Neuronal stem cell (in vitro differentiated cells): ENCODE data around the gene CMAS.
A peak's percentile ranks its signal among the peaks of the same experiment; 100 is the strongest.

Experiments
- DNase-seq: peaks from one replicate; pipeline ENCODE4 v3.0.0-alpha.2; 2013; ENCODE audit warnings: low spot score
- H2AFZ ChIP-seq: one replicate; pipeline ENCODE4 v1.6.1; 2013; ENCODE audit warnings: mild to moderate bottlenecking, low read length, inconsistent platforms
- H2AK5ac ChIP-seq: 2 replicates; pipeline ENCODE4 v1.6.1; 2013; ENCODE audit warnings: low read depth, mild to moderate bottlenecking, inconsistent platforms, low read length, moderate library complexity, mixed read lengths
- H2BK120ac ChIP-seq: 2 replicates; pipeline ENCODE4 v1.6.1; 2013; ENCODE audit warnings: low read depth, mild to moderate bottlenecking, inconsistent platforms, low read length, moderate library complexity, mixed read lengths
- H2BK12ac ChIP-seq: one replicate; pipeline ENCODE4 v1.6.1; 2013; ENCODE audit warnings: low read length, inconsistent platforms
- H2BK15ac ChIP-seq: 2 replicates; pipeline ENCODE4 v1.6.1; 2013; ENCODE audit warnings: mild to moderate bottlenecking, low read length, inconsistent platforms, mixed read lengths
- H2BK5ac ChIP-seq: one replicate; pipeline ENCODE4 v1.6.1; 2013; ENCODE audit warnings: inconsistent platforms, mild to moderate bottlenecking, low read length, moderate library complexity
- H3K14ac ChIP-seq: one replicate; pipeline ENCODE4 v1.6.1; 2013; ENCODE audit warnings: low read length, inconsistent platforms
- H3K18ac ChIP-seq: 2 replicates; pipeline ENCODE4 v1.6.1; 2013; ENCODE audit warnings: low read length, inconsistent platforms
- H3K23ac ChIP-seq: 2 replicates; pipeline ENCODE4 v1.6.1; 2013; ENCODE audit warnings: low read depth, mild to moderate bottlenecking, mixed read lengths, low read length, inconsistent platforms; ENCODE audit not compliant: poor library complexity
- H3K27ac ChIP-seq: replicated peaks from 3 replicates; pipeline ENCODE4 v1.5.1; 2013; ENCODE audit warnings: low read length, inconsistent platforms
- H3K27me3 ChIP-seq, 3 experiments: 2 replicates each; pipeline ENCODE4 v1.6.1; 2013; ENCODE audit warnings: low read length in 3 of 3, mild to moderate bottlenecking in 2 of 3, inconsistent platforms in 1 of 3, low read depth in 1 of 3, mixed read lengths in 1 of 3, moderate library complexity in 1 of 3; ENCODE audit not compliant: control insufficient read depth in 3 of 3, insufficient read depth in 3 of 3
- H3K36me3 ChIP-seq, 2 donors: replicated peaks in 1 of 2; 2 replicates each; pipeline ENCODE4 v1.6.1; 2013; ENCODE audit warnings: low read length in 2 of 2; ENCODE audit not compliant: control insufficient read depth in 2 of 2, insufficient read depth in 2 of 2
- H3K4ac ChIP-seq: 2 replicates; pipeline ENCODE4 v1.6.1; 2013; ENCODE audit warnings: inconsistent platforms, mild to moderate bottlenecking, low read length, moderate library complexity
- H3K4me1 ChIP-seq, 2 donors: 1 replicate in 1 of 2; 2 replicates in 1 of 2; pipeline ENCODE4 v1.6.1; 2013; ENCODE audit warnings: low read length in 2 of 2, low read depth in 1 of 2; ENCODE audit not compliant: control insufficient read depth in 2 of 2, insufficient read depth in 1 of 2
- H3K4me2 ChIP-seq: one replicate; pipeline ENCODE4 v1.6.1; 2013; ENCODE audit warnings: mild to moderate bottlenecking, low read length, inconsistent platforms; ENCODE audit not compliant: insufficient read depth, poor library complexity, severe bottlenecking
- H3K4me3 ChIP-seq, 2 donors: 2 replicates each; pipeline ENCODE4 v1.5.1; 2013; ENCODE audit warnings: low read length in 2 of 2, mild to moderate bottlenecking in 2 of 2, inconsistent platforms in 1 of 2, moderate library complexity in 1 of 2
- H3K79me1 ChIP-seq: one replicate; pipeline ENCODE4 v1.6.1; 2013; ENCODE audit warnings: low read depth, mild to moderate bottlenecking, inconsistent platforms, low read length, moderate library complexity
- H3K9ac ChIP-seq: one replicate; pipeline ENCODE4 v1.6.1; 2013; ENCODE audit warnings: mild to moderate bottlenecking, low read depth, low read length, inconsistent platforms; ENCODE audit not compliant: poor library complexity
- H3K9me3 ChIP-seq, 2 donors: replicated peaks in 1 of 2; 2 replicates each; pipeline versions ENCODE3 to v1.6.1; 2013; ENCODE audit warnings: low read length in 2 of 2, mild to moderate bottlenecking in 2 of 2, inconsistent platforms in 1 of 2, low read depth in 1 of 2, mixed read lengths in 1 of 2, moderate library complexity in 1 of 2; ENCODE audit not compliant: control insufficient read depth in 2 of 2, insufficient read depth in 1 of 2
- H4K8ac ChIP-seq: one replicate; pipeline ENCODE4 v1.6.1; 2013; ENCODE audit warnings: low read depth, mild to moderate bottlenecking, inconsistent platforms, low read length, moderate library complexity
- H4K91ac ChIP-seq: one replicate; pipeline ENCODE4 v1.6.1; 2013; ENCODE audit warnings: low read length, low read depth, mild to moderate bottlenecking, inconsistent platforms; ENCODE audit not compliant: poor library complexity
- WGBS, 2 donors: extraction: QIAGEN DNeasy Blood & Tissue Kit; methylation state at CpG; one replicate each; pipeline ENCODE4 v1.1.7; 2013; ENCODE audit warnings: missing lambda C conversion rate in 2 of 2, mixed read lengths in 1 of 2; ENCODE audit not compliant: insufficient read length in 2 of 2, insufficient replicate concordance in 1 of 2; ENCODE audit errors: extremely low coverage in 2 of 2; 5-methylcytosine and 5-hydroxymethylcytosine counted together

The CMAS gene

GRCh38 chr12:22029991-22030390, 16.0 kb upstream of the CMAS start:
- H2BK12ac ChIP-seq: no peak overlapping the region
- no peak overlapping the region for H3K4me3 ChIP-seq
- H3K9ac ChIP-seq: no peak overlapping the region
- H3K14ac ChIP-seq: peak overlapping the region; percentile 56
- no peak overlapping the region for H2BK120ac ChIP-seq
- H2AFZ ChIP-seq: no peak overlapping the region
- no peak overlapping the region for H2AK5ac ChIP-seq
- H3K36me3 ChIP-seq: no peaks in the 10 kb centered on the region
- H3K79me1 ChIP-seq: no peaks in the 10 kb centered on the region
- no peak overlapping the region for H3K18ac ChIP-seq
- no peaks in the 10 kb centered on the region for H3K27me3 ChIP-seq
- H3K9me3 ChIP-seq: no peaks in the 10 kb centered on the region
- no CpG with 5 or more reads among the region's 1 CpG for WGBS, 2 donors
- no peak overlapping the region for H3K27ac ChIP-seq
- H4K91ac ChIP-seq: no peak overlapping the region
- H2BK5ac ChIP-seq: no peak overlapping the region
- no peak overlapping the region for H3K4ac ChIP-seq
- H3K4me1 ChIP-seq: peaks cover 1% of the 10 kb centered on the region in 2 donors
- H3K4me2 ChIP-seq: no peak overlapping the region
- H2BK15ac ChIP-seq: no peak overlapping the region
- no peak overlapping the region for H4K8ac ChIP-seq
- DNase-seq: no peak
- H3K23ac ChIP-seq: no peak overlapping the region

GRCh38 chr12:22032732-22033131, 13.3 kb upstream of the CMAS start:
- Histone ChIP-seq H3K4me2 (no peak overlapping the region), H3K4me1 (peaks cover 3 to 4% of the 10 kb centered on the region in 2 donors), H2BK12ac (no peak overlapping the region), H3K36me3 (no peaks in the 10 kb centered on the region), H3K18ac (no peak overlapping the region), H3K4ac (no peak overlapping the region), H3K14ac (no peak overlapping the region), H3K79me1 (no peaks in the 10 kb centered on the region), H3K9me3 (peaks cover 0 to 2% of the 10 kb centered on the region in 2 donors), H2BK5ac (no peak overlapping the region), H3K27ac (no peak overlapping the region), H3K27me3 (no peaks in the 10 kb centered on the region), H2AFZ (no peak overlapping the region), H3K23ac (no peak overlapping the region), H3K4me3 (no peak overlapping the region), H2BK120ac (no peak overlapping the region), H2BK15ac (no peak overlapping the region), H4K91ac (no peak overlapping the region), H2AK5ac (no peak overlapping the region), H4K8ac (no peak overlapping the region), H3K9ac (no peak overlapping the region)
- no peak for DNase-seq

- Histone ChIP-seq H3K4me3 (no peak overlapping the region), H3K4me1 (peaks cover 3 to 4% of the 10 kb centered on the region in 2 donors), H3K9me3 (peaks cover 0 to 6% of the 10 kb centered on the region in 2 donors), H2AFZ (peak overlapping the region; percentile 82), H3K27me3 (no peaks in the 10 kb centered on the region), H3K4ac (no peak overlapping the region), H3K14ac (no peak overlapping the region), H3K79me1 (no peaks in the 10 kb centered on the region), H2BK15ac (no peak overlapping the region), H2BK12ac (no peak overlapping the region), H2BK5ac (no peak overlapping the region), H4K8ac (no peak overlapping the region), H2BK120ac (no peak overlapping the region), H3K36me3 (no peaks in the 10 kb centered on the region), H3K9ac (no peak overlapping the region), H2AK5ac (no peak overlapping the region), H4K91ac (no peak overlapping the region), H3K27ac (no peak overlapping the region), H3K23ac (no peak overlapping the region), H3K4me2 (no peak overlapping the region), H3K18ac (no peak overlapping the region)
- no CpG with 5 or more reads among the region's 4 CpGs for WGBS, 2 donors
- no peak for DNase-seq
These were observed 11.1 kb upstream of the CMAS start for GRCh38 chr12:22034709-22035506.

- no peak overlapping the region for H3K9ac ChIP-seq
- H2BK5ac ChIP-seq: no peak overlapping the region
- H3K4me2 ChIP-seq: no peak overlapping the region
- no peak overlapping the region for H3K4ac ChIP-seq
- no peak overlapping the region for H3K14ac ChIP-seq
- H2BK15ac ChIP-seq: no peak overlapping the region
- no peak overlapping the region for H2AK5ac ChIP-seq
- no peak overlapping the region for H4K8ac ChIP-seq
- no peak overlapping the region for H2AFZ ChIP-seq
- H3K27me3 ChIP-seq: no peaks in the 10 kb centered on the region
- peaks cover 3 to 4% of the 10 kb centered on the region in 2 donors for H3K4me1 ChIP-seq
- no peak overlapping the region for H3K27ac ChIP-seq
- no peak overlapping the region for H3K23ac ChIP-seq
- H4K91ac ChIP-seq: no peak overlapping the region
- H3K79me1 ChIP-seq: no peaks in the 10 kb centered on the region
- H3K4me3 ChIP-seq: no peak overlapping the region
- no peak overlapping the region for H3K18ac ChIP-seq
- H3K9me3 ChIP-seq: peaks cover 0 to 6% of the 10 kb centered on the region in 2 donors
- no peak for DNase-seq
- H2BK120ac ChIP-seq: no peak overlapping the region
- no peak overlapping the region for H2BK12ac ChIP-seq
- no CpG with 5 or more reads among the region's 3 CpGs for WGBS, 2 donors
- H3K36me3 ChIP-seq: no peaks in the 10 kb centered on the region
These were observed 8.1 kb upstream of the CMAS start for GRCh38 chr12:22037947-22038346.
